K562 (cell line): ENCODE measurements around the gene FSCN2. TPM values are rescaled to one million over a fixed set of nuclear protein-coding genes. Genes with fewer than 3 reads are reported as not detected.
A peak's percentile ranks its signal among the peaks of the same experiment; 100 is the strongest.

Experiments
- ARNT ChIP-seq, 2 experiments: fragments of 450-650 bp; IDR thresholded peaks; 2 replicates each; pipeline ENCODE4 v1.6.1; 2016; ENCODE audit warnings: mild to moderate bottlenecking in 1 of 2
- DACH1 ChIP-seq: fragments of 450-650 bp; IDR thresholded peaks from 2 replicates; pipeline ENCODE4 v1.6.1; 2018; ENCODE audit not compliant: partially characterized antibody
- DNMT1 ChIP-seq: fragments of 450-650 bp; IDR thresholded peaks from 2 replicates; pipeline ENCODE4 v1.6.1; 2016; ENCODE audit warnings: antibody characterized with exemption, mild to moderate bottlenecking
- GTF2B ChIP-seq: IDR thresholded peaks from 2 replicates; pipeline ENCODE4 v1.6.1; 2011; ENCODE audit not compliant: insufficient read length; ENCODE audit errors: extremely low read depth
- L3MBTL2 ChIP-seq: fragments of 450-650 bp; IDR thresholded peaks from 2 replicates; pipeline ENCODE4 v1.6.1; 2016; ENCODE audit warnings: mild to moderate bottlenecking, moderate library complexity
- MIER1 ChIP-seq: fragments of 450-650 bp; IDR thresholded peaks from 2 replicates; pipeline ENCODE4 v1.6.1; 2016; ENCODE audit warnings: antibody characterized with exemption, mild to moderate bottlenecking, low read depth
- NONO ChIP-seq, 2 experiments: fragments of 200-400 bp in 1 of 2; fragments of 450-650 bp in 1 of 2; formaldehyde crosslinking in 1 of 2; IDR thresholded peaks; 2 replicates each; pipeline ENCODE4 v1.6.1; 2017; ENCODE audit warnings: low read depth in 2 of 2, mild to moderate bottlenecking in 2 of 2, moderate library complexity in 2 of 2, low read length in 1 of 2
- NR2C1 ChIP-seq, 2 experiments: fragments of 450-650 bp; IDR thresholded peaks; 2 replicates each; pipeline ENCODE4 v1.6.1; 2017; ENCODE audit warnings: mild to moderate bottlenecking in 2 of 2, antibody characterized with exemption in 1 of 2, inconsistent platforms in 1 of 2, missing compliant biosample characterization in 1 of 2, missing genetic modification characterization in 1 of 2
- POLR2A ChIP-seq: fragments of 450-650 bp; conservative IDR thresholded peaks from 2 replicates; pipeline ENCODE4 v1.6.1; 2016
- SAP30 ChIP-seq: fragments of 200-600 bp; sonication (generic); IDR thresholded peaks from 2 replicates; pipeline ENCODE4 v1.6.1; 2012; ENCODE audit warnings: borderline replicate concordance, low read depth, mild to moderate bottlenecking, moderate library complexity, low read length, control low read depth, inconsistent platforms; ENCODE audit not compliant: insufficient read depth, poor library complexity, severe bottlenecking
- SP1 ChIP-seq: sonication (generic); formaldehyde crosslinking; IDR thresholded peaks from 2 replicates; pipeline ENCODE4 v1.8.1; 2022; ENCODE audit warnings: mild to moderate bottlenecking, missing genetic modification reagents
- ZFX ChIP-seq: sonication (generic); formaldehyde crosslinking; IDR thresholded peaks from 2 replicates; pipeline ENCODE4 v1.8.0; 2022; ENCODE audit warnings: mild to moderate bottlenecking, missing genetic modification reagents, moderate library complexity
- ZNF408 ChIP-seq: fragments of 250-450 bp; sonication (Bioruptor Pico); IDR thresholded peaks from 2 replicates; pipeline ENCODE4 v1.4.0; 2020; ENCODE audit warnings: low read depth, mild to moderate bottlenecking, moderate library complexity
- ZNF830 ChIP-seq: fragments of 250-450 bp; sonication (Bioruptor Pico); IDR thresholded peaks from 2 replicates; pipeline ENCODE4 v1.5.0; 2021; ENCODE audit warnings: mild to moderate bottlenecking
- ZSCAN32 ChIP-seq: fragments of 450-650 bp; formaldehyde crosslinking; IDR thresholded peaks from 2 replicates; pipeline ENCODE4 v1.4.0; 2020; ENCODE audit warnings: mild to moderate bottlenecking, moderate library complexity
- polyA plus RNA-seq, 8 experiments: library from polyadenylated mRNA; depleted of rRNA in 4 of 8; stranded (reverse) in 5 of 8; unstranded in 3 of 8; fragments of >200 nt; fragmentation: Nextera tagmentation in 2 of 8; fragmentation: Illumina TruSeq in 1 of 8; extraction: Ambion mirVana in 2 of 8; extraction: Trizol in 1 of 8; gene quantifications; 2 replicates each; pipeline versions ENCODE4 v1.2.1 to v1.2.3, GENCODE V29; 2011 to 2014; ENCODE audit warnings: inconsistent platforms in 1 of 8, missing spikeins in 1 of 8
- total RNA-seq, 7 experiments: library from RNA; depleted of rRNA in 6 of 7; stranded (reverse); fragments of >200 nt in 6 of 7; fragmentation: Illumina TruSeq in 2 of 7; extraction: Trizol in 2 of 7; gene quantifications; 2 replicates each; pipeline versions ENCODE4 v1.2.1 to v1.2.3, GENCODE V29; 2011 to 2021; ENCODE audit warnings: low replicate concordance in 1 of 7
- TF ChIP-seq, protein P1 (sequence below): fragments of 450-650 bp; IDR thresholded peaks from 2 replicates; pipeline ENCODE4 v1.6.1; 2014; ENCODE audit warnings: low read depth, mild to moderate bottlenecking, moderate library complexity, borderline replicate concordance
- TF ChIP-seq, protein P2 (sequence below): sonication (generic); formaldehyde crosslinking; IDR thresholded peaks from 2 replicates; pipeline ENCODE4 v1.8.1; 2023; ENCODE audit warnings: mild to moderate bottlenecking, missing genetic modification reagents
- TF ChIP-seq, protein P3 (sequence below): fragments of 450-650 bp; IDR thresholded peaks from 2 replicates; pipeline ENCODE4 v1.6.1; 2016; ENCODE audit warnings: low read depth, mild to moderate bottlenecking, moderate library complexity

FSCN2 gene
- total and polyA plus RNA-seq, 9 of the 15 experiments (the other 6 are each of a cell fraction or from before 2014, with no cell fraction given) = 0.08 TPM; not detected in 8

GRCh38 chr17:81511804-81512561, 16.2 kb upstream of the FSCN2 start (continued):
- TF ChIP-seq, protein P1, sequence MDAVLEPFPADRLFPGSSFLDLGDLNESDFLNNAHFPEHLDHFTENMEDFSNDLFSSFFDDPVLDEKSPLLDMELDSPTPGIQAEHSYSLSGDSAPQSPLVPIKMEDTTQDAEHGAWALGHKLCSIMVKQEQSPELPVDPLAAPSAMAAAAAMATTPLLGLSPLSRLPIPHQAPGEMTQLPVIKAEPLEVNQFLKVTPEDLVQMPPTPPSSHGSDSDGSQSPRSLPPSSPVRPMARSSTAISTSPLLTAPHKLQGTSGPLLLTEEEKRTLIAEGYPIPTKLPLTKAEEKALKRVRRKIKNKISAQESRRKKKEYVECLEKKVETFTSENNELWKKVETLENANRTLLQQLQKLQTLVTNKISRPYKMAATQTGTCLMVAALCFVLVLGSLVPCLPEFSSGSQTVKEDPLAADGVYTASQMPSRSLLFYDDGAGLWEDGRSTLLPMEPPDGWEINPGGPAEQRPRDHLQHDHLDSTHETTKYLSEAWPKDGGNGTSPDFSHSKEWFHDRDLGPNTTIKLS = 0 out of 2 replicates have a peak, but pooled peaks have one; percentile 9
- TF ChIP-seq DACH1 (no peak), NONO (IDR thresholded peaks at IDR 0.05; ENCODE audit: low read depth in 2 of 2, low read length in 1 of 2) (no peak), ZNF830 (CRISPR knock-in tag) (no peak), NR2C1 (IDR thresholded peaks at IDR 0.05) (no peak), NR2C1 (tag; IDR thresholded peaks at IDR 0.05) (no peak), MIER1 (0 out of 2 replicates have a peak, but pooled peaks have one; percentile 22), SP1 (CRISPR knock-in tag) (peak; percentile 87), POLR2A (peak; percentile 82), ARNT (IDR thresholded peaks at IDR 0.05) (no peak), ZSCAN32 (CRISPR knock-in tag) (no peak), ZFX (CRISPR knock-in tag) (no peak), SAP30 (peak; percentile 43), DNMT1 (no peak), L3MBTL2 (no peak), GTF2B (no peak), ZNF408 (no peak)
- TF ChIP-seq, protein P2, sequence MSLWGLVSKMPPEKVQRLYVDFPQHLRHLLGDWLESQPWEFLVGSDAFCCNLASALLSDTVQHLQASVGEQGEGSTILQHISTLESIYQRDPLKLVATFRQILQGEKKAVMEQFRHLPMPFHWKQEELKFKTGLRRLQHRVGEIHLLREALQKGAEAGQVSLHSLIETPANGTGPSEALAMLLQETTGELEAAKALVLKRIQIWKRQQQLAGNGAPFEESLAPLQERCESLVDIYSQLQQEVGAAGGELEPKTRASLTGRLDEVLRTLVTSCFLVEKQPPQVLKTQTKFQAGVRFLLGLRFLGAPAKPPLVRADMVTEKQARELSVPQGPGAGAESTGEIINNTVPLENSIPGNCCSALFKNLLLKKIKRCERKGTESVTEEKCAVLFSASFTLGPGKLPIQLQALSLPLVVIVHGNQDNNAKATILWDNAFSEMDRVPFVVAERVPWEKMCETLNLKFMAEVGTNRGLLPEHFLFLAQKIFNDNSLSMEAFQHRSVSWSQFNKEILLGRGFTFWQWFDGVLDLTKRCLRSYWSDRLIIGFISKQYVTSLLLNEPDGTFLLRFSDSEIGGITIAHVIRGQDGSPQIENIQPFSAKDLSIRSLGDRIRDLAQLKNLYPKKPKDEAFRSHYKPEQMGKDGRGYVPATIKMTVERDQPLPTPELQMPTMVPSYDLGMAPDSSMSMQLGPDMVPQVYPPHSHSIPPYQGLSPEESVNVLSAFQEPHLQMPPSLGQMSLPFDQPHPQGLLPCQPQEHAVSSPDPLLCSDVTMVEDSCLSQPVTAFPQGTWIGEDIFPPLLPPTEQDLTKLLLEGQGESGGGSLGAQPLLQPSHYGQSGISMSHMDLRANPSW (CRISPR knock-in tag) = peak; percentile 27; the same call in 1 of the 2 replicates
- TF ChIP-seq, protein P3, sequence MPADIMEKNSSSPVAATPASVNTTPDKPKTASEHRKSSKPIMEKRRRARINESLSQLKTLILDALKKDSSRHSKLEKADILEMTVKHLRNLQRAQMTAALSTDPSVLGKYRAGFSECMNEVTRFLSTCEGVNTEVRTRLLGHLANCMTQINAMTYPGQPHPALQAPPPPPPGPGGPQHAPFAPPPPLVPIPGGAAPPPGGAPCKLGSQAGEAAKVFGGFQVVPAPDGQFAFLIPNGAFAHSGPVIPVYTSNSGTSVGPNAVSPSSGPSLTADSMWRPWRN = no peak
